Measurements from ENCODE around the gene NFIB.

The NFIB gene

GRCh38 chr9:14214065-14214684 lies 99.8 kb downstream of the NFIB start:
- DNase-seq (ENCODE audit: low read depth), result no peak

GRCh38 chr9:14213504-14213903 lies 100.4 kb downstream of the NFIB start:
- DNase-seq (ENCODE audit: low read depth), result no peak

- no peak for DNase-seq (ENCODE audit: low read depth)
Measured at GRCh38 chr9:14212697-14213420, 101.1 kb downstream of the NFIB start.

GRCh38 chr9:14212077-14212476 lies 101.9 kb downstream of the NFIB start:
- DNase-seq (ENCODE audit: low read depth), result peak; percentile 28

GRCh38 chr9:14211564-14211963 lies 102.4 kb downstream of the NFIB start:
- DNase-seq (ENCODE audit: low read depth), result no peak

GRCh38 chr9:14210428-14210827 lies 103.5 kb downstream of the NFIB start:
- DNase-seq (ENCODE audit: low read depth), result no peak

- DNase-seq (ENCODE audit: low read depth), result no peak
Measured at GRCh38 chr9:14209399-14210345, 104.3 kb downstream of the NFIB start.

GRCh38 chr9:14207352-14207995 lies 106.5 kb downstream of the NFIB start:
- no peak for DNase-seq (ENCODE audit: low read depth)

- DNase-seq (ENCODE audit: low read depth), result peak; percentile 61
Measured at GRCh38 chr9:14205463-14205862, 108.5 kb downstream of the NFIB start.

GRCh38 chr9:14203356-14204056 lies 110.4 kb downstream of the NFIB start:
- DNase-seq (ENCODE audit: low read depth), result no peak

- no peak for DNase-seq (ENCODE audit: low read depth)
Measured at GRCh38 chr9:14198841-14199455, 115.0 kb downstream of the NFIB start.

- no peak for DNase-seq (ENCODE audit: low read depth)
Measured at GRCh38 chr9:14198047-14198840, 115.7 kb downstream of the NFIB start.

GRCh38 chr9:14197325-14197858 lies 116.5 kb downstream of the NFIB start:
- no peak for DNase-seq (ENCODE audit: low read depth)

GRCh38 chr9:14193328-14193990 lies 120.5 kb downstream of the NFIB start:
- DNase-seq (ENCODE audit: low read depth), result no peak

- DNase-seq (ENCODE audit: low read depth), result no peak
Measured at GRCh38 chr9:14192556-14192955, 121.4 kb downstream of the NFIB start.

- DNase-seq (ENCODE audit: low read depth), result no peak
Measured at GRCh38 chr9:14191512-14191911, 122.4 kb downstream of the NFIB start.

GRCh38 chr9:14190240-14190639 lies 123.7 kb downstream of the NFIB start:
- no peak for DNase-seq (ENCODE audit: low read depth)

GRCh38 chr9:14189578-14189977 lies 124.4 kb downstream of the NFIB start:
- no peak for DNase-seq (ENCODE audit: low read depth)

GRCh38 chr9:14189146-14189545 lies 124.8 kb downstream of the NFIB start:
- DNase-seq (ENCODE audit: low read depth), result no peak
